HG03565 (cell line): ENCODE data around the gene MIEF1.

Experiments used
- ATAC-seq: cut with Tn5 transposase; IDR thresholded peaks from one replicate; pipeline ENCODE4 v1.9.1; 2021; ENCODE audit warnings: mild to moderate bottlenecking, moderate library complexity; ENCODE audit not compliant: unreplicated experiment

MIEF1 gene

DNA sequence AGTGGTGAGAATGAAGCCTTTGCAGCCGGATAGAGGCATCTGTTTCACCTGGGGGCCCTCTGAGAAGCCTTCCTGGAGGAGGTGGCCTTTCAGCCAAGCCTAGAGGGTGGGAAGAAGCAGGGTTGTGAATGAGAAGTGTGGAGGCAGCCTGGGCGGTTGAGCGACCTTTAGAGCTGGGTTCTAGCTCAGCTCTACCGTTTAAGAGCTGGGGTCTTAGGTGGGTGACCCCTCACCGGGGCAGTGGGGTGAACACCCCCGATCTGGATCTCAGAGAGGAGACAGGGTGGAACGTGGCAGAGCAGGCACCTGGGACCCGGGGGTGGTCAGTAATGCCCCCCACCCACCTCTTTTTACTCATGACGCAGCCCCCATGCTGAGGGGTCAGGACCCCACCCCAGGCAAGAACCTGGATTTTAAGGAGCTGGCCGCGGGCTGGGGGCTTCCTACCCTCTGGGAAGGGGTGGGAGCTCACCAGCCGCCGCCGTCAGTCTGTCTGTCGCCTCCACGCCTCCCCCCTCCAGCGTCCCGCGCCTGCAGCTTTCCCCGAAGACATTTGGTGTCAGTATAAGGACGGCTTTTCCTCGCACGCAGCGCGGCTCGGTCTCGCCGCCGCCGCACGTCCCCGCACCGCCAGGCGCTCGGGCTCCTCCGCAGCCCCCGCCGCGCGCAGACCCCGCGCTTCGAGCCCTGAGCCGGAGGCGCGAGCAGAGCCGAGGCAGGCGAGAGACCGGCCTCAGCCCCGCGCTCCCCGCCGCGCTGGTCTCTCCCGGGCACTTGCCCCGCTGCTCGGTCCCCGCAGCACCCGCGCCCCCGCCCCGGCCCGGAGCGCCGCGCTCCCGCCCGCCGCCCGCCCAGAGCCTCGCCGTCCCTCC is 55.1 kb downstream of the MIEF1 start:
- ATAC-seq = no peak

DNA sequence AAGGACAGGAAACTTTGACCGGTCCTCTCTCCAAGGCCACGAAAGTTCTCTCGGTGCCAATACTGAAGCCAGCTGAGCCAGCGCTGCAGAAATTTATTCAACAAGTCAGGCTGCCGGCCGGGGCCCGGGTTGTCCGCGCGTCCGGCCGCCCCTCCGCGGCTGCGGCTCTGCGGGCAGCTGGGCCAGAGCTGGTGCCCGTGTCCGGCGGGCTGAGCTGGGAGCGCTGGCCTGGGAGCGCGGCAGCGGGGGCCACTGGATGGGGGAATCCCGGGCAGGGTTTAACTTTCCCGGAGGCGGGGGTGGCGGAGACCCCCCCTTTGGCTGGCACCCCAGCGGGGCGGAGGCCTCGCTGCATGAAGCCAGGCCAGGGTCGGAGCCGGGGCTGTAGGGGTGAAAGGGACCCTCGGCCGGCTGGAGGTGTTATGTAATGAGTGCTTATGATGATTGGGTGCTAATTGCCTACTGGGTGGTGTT is 56.2 kb downstream of the MIEF1 start:
- no peak for ATAC-seq

DNA sequence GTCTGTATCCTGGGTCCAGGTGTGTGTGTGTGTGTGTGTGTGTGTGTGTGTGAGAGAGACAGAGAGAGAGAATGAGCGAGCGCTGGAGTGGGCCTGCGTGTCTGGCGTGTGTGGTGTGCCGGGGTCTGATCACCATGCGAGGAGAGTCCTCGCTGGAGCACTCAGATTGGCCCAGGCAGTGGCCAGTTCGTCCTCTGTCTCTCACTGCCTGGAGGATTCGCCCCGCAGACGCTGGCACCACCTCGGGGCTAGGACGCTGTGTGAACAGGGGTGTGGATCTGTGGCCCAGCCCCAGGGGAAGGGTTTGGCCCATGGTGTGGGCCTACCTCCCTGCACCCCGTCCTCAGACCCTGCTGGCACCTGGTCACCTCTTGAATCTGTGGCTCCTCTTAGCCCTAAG is 56.9 kb downstream of the MIEF1 start:
- ATAC-seq = no peak

DNA sequence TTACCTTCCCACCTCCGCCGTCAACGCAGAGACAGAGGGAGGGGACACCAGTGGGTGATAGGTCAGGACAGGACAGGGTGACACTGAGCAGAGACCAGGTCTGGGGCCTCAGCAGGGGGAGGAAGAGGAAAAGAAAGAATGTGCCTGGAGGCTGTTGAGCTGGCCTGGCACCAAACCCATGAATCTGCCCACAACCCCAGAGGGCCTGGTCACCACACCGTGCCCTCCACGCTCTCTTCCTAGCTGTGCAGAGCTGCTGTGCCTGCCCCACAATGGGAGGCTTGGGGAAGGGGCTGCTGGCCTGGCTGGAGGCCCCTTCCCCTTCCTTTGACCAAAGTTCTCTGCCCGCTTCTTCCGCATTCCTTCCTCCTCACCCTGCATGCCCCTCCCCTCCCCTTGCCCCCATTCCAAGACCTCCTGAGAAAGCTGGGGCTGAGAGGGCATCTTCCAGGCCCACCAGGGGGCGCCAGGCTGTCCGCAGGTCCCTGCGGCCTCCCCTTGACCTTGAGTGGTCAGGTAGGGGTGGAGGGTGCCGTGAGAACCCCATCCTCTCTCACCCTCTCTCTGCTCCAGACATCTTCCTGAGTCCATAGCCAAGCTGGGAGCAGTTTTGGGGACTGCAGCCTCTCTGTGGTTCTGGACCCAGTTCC is 57.5 kb downstream of the MIEF1 start:
- ATAC-seq = no peak

- ATAC-seq = no peak
Measured at GRCh38 chr22:39560127-39560526, 58.0 kb downstream of the MIEF1 start.

- no peak for ATAC-seq
Measured at GRCh38 chr22:39562839-39563489, 60.9 kb downstream of the MIEF1 start.

- ATAC-seq = no peak
Measured at GRCh38 chr22:39563571-39564428, 61.7 kb downstream of the MIEF1 start.

- ATAC-seq = no peak
Measured at GRCh38 chr22:39565414-39565944, 63.4 kb downstream of the MIEF1 start.

DNA sequence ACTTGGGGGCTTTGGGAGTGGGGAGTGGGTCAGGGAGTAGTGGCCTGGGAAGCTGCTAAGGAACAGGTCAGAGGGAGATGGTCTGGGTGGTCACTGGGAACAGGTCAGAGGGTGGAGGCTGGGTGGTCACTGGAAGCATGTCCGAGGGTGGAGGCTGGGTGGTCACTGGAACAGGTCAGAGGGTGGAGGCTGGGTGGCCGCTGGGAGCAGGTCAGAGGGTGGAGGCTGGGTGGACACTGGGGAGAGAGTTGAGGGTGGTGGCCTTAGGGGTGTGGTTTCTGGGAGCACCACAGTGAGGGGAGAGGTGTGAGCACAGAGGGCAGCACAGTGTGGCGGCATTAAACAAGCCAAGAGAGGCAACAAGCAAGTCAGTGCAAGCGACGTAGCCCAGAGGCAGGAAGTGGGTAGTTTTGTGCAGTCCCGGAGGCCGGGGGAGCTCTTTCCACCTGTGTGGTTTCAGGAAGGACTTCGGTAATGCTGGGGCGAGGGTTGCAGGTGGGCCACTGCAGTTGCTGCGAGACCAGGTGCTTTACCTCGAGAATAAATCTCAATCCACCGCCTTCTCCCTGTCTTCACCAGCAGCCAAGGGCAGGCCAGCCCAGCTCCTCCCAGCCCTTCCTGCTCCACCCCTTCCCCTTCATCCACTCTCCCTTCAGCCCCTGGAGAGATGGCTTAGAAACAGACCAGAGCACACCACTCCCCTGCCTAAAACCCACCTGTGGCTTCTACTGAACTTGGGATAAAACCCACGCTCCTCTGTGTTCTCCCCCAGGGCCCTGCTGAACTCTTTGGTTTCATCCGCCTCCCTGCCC is 65.3 kb downstream of the MIEF1 start:
- no peak for ATAC-seq
